ENCODE results near the gene JAG1. TPM values are rescaled to one million over a fixed set of nuclear protein-coding genes. Genes with fewer than 3 reads are reported as not detected.

JAG1 gene
- total RNA-seq, 6 donors from 2014 or later = 37.7 to 57.4 (median 47.0) TPM

DNA sequence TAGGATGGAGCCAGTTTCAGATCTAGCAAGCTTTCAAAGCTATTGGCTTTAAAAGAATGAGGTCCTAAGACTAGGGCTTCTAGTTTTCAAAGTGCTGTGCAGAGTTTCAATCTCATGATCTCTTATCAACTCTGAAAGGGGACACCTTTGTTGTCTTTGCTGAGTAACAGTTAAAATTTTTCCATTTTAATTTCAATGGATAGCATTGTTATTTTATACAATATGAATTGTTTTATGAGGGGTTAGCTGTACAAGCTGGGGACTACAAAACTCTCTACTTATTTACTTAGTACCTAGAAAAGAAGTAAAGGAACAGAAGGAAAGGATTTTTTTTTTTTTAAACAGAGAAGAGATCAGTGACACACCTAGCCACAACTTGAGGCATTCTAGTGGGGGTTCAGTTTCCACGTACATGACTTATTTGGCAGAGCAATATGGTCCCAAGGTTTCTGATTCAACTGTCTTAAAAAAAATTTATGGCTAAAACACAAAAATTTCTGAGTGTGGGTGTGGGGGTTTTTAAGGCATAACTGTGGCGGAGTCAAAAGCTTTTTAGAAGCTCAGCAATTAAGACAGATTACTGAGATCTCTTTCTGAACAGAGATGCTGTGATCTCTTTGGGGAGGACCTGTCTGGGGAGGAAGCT, 46.1 kb upstream of the JAG1 start:
- ATAC-seq (ENCODE audit: low FRiP score in 2 of 2) (no peak), DNase-seq (no peak)
- H3K36me3 ChIP-seq = no peaks in the 10 kb centered on the region
- no peaks in the 10 kb centered on the region for H3K9me3 ChIP-seq
- H3K4me3 ChIP-seq = no peak overlapping the region
- no peak overlapping the region for H3K27ac ChIP-seq
- no peaks in the 10 kb centered on the region for H3K27me3 ChIP-seq
- TF ChIP-seq POLR2AphosphoS5 (IDR thresholded peaks at IDR 0.05) = no peak
- WGBS, 2 donors = 81 to 87% methylated on average over 2 of the region's 2 CpGs
- H3K4me1 ChIP-seq = peaks cover 0 to 14% (median 8%) of the 10 kb centered on the region in 4 donors

DNA sequence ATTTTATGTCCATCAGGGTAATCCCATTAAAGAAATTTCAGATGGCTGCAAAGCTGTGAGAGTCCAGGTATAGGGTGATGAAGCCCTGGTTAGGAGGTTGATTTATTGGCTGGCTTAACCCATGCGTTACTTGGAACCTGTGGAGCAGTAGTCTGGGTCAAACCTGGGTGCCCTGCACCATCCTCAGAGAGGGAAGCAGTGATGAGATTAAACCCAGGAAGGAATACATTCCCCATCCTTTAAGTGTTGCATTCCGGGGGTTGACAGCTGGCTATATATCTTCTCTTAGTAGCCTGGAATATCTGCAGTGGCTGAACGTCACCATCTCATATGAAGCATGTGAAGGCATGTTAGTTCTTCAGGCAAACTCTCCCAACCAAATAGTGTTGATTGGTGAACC, 44.9 kb upstream of the JAG1 start:
- H3K27me3 ChIP-seq = no peaks in the 10 kb centered on the region
- no peak for ATAC-seq (ENCODE audit: low FRiP score in 2 of 2)
- no peak for TF ChIP-seq EP300 (IDR thresholded peaks at IDR 0.05)
- TF ChIP-seq POLR2A (IDR thresholded peaks at IDR 0.05) = no peak
- TF ChIP-seq POLR2AphosphoS5 (IDR thresholded peaks at IDR 0.05) = no peak
- TF ChIP-seq, protein P1, sequence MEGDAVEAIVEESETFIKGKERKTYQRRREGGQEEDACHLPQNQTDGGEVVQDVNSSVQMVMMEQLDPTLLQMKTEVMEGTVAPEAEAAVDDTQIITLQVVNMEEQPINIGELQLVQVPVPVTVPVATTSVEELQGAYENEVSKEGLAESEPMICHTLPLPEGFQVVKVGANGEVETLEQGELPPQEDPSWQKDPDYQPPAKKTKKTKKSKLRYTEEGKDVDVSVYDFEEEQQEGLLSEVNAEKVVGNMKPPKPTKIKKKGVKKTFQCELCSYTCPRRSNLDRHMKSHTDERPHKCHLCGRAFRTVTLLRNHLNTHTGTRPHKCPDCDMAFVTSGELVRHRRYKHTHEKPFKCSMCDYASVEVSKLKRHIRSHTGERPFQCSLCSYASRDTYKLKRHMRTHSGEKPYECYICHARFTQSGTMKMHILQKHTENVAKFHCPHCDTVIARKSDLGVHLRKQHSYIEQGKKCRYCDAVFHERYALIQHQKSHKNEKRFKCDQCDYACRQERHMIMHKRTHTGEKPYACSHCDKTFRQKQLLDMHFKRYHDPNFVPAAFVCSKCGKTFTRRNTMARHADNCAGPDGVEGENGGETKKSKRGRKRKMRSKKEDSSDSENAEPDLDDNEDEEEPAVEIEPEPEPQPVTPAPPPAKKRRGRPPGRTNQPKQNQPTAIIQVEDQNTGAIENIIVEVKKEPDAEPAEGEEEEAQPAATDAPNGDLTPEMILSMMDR (IDR thresholded peaks at IDR 0.05) = no peak
- no peaks in the 10 kb centered on the region for H3K36me3 ChIP-seq
- H3K9me3 ChIP-seq = no peaks in the 10 kb centered on the region
- H3K4me3 ChIP-seq = no peak overlapping the region
- peaks cover 0 to 14% (median 10%) of the 10 kb centered on the region in 4 donors for H3K4me1 ChIP-seq
- H3K27ac ChIP-seq = no peak overlapping the region
- no peak for DNase-seq
- 89 to 97% methylated on average over 1 to 3 of the region's 3 CpGs for WGBS, 2 donors

DNA sequence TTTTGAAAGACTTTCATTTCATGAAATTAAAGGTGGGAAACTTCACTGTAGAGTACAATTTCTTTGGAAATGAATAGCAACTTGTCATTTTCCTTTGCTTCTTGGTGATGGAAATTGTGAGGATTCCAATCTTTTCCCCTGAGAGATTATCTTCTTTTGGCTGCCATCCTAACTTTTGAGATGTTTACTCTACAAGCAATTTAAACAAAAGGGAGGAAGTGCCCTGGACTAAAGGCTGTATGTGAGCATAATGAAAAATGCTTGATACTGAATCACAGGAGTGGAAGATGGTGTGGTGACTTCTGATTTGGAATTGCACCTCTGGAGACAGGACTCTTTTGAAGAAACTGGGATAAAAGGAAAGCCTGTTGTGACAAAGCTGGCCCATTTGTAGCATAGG, 43.1 kb upstream of the JAG1 start:
- Histone ChIP-seq H3K4me3 (no peak overlapping the region), H3K27me3 (no peaks in the 10 kb centered on the region), H3K36me3 (no peaks in the 10 kb centered on the region), H3K4me1 (peaks cover 0 to 14% (median 10%) of the 10 kb centered on the region in 4 donors), H3K9me3 (no peaks in the 10 kb centered on the region), H3K27ac (peak overlapping the region in 1 of 4 donors; percentile 18)
- no peak for TF ChIP-seq POLR2AphosphoS5 (IDR thresholded peaks at IDR 0.05)
- TF ChIP-seq, protein P1 (IDR thresholded peaks at IDR 0.05) = no peak
- no peak for TF ChIP-seq EP300 (IDR thresholded peaks at IDR 0.05)
- TF ChIP-seq POLR2A (IDR thresholded peaks at IDR 0.05) = no peak
- ATAC-seq (ENCODE audit: low FRiP score in 2 of 2) (no peak), DNase-seq (no peak)

DNA sequence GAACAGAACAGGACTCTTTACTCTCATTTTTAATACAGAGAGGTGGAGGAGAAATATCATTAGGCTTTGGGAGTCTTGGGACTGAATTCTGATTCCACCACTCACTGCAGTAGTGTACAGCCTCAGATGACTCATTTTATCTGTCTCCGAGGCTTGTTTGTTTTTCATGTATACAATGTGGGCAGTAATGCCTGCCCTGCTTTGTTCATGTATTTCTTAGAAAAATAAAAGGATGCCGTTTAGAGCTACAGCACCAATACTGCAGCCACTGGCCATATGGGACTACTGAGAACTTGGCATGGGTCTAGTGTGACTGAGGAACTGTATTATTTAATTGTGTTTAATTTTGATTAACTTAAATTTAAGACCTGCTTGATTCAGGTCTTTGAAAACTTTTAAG, 41.2 kb upstream of the JAG1 start:
- 38 to 49% methylated on average over 2 of the region's 2 CpGs for WGBS, 2 donors
- Histone ChIP-seq H3K4me1 (peaks cover 0 to 14% (median 8%) of the 10 kb centered on the region in 4 donors), H3K36me3 (no peaks in the 10 kb centered on the region), H3K27me3 (no peaks in the 10 kb centered on the region), H3K4me3 (no peak overlapping the region), H3K9me3 (no peaks in the 10 kb centered on the region), H3K27ac (no peak overlapping the region)
- ATAC-seq (ENCODE audit: low FRiP score in 2 of 2) (no peak), DNase-seq (no peak)
- TF ChIP-seq, protein P1 (IDR thresholded peaks at IDR 0.05) = no peak
- TF ChIP-seq POLR2AphosphoS5 (IDR thresholded peaks at IDR 0.05) (no peak), EP300 (IDR thresholded peaks at IDR 0.05) (no peak), POLR2A (IDR thresholded peaks at IDR 0.05) (no peak)

DNA sequence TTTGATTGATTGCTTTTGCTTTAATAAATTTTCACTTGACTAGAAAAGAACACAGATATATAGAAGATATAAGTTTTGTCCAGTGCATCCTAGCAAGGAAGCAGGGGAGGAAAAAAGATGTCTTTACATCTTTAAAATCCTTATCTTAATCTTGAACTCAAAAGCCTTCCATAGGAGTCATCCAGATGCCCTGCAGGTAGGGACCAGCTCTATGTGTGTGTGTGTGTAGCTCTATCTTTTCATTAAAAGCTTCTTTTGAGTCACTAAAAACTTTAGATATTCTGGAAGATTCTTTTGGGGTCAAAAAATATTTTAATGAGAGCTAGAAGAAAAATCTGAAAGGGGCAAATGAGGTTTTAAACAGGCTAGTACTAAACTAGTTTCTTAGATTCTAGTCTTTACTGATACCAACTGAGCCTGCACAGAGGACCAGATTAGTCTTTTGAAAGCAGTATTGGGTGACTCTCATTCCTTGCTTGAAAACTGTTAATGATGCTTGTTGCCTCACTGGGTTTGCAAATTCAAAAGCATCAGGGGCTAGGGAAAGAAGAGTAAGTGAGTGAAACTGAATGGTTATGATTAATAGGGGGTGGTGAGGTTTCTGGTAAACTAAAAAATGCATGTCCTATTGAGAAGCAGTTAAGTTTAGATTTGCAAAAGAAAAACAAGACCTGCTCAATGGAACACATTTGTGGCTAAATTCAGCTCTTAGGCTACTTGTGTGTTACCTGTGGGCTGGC, 40.6 kb upstream of the JAG1 start:
- Histone ChIP-seq H3K4me1 (peaks cover 0 to 14% (median 8%) of the 10 kb centered on the region in 4 donors), H3K4me3 (no peak overlapping the region), H3K27ac (no peak overlapping the region), H3K27me3 (no peaks in the 10 kb centered on the region), H3K9me3 (no peaks in the 10 kb centered on the region), H3K36me3 (no peaks in the 10 kb centered on the region)
- DNase-seq (no peak), ATAC-seq (ENCODE audit: low FRiP score in 2 of 2) (no peak)
- TF ChIP-seq EP300 (IDR thresholded peaks at IDR 0.05) (no peak), POLR2AphosphoS5 (IDR thresholded peaks at IDR 0.05) (no peak), POLR2A (IDR thresholded peaks at IDR 0.05) (no peak)
- TF ChIP-seq, protein P1 (IDR thresholded peaks at IDR 0.05) = no peak

Data from upper lobe of left lung (tissue), 6 donors.